ENCODE measurements around the gene MZT2A. TPM values are rescaled to one million over a fixed set of nuclear protein-coding genes. Genes with fewer than 3 reads are reported as not detected.
"Not testable (repeated sequence)": the region's sequence is repeated elsewhere in the genome, so short reads cannot be mapped to it uniquely, and the experiment has no call there.

Gene MZT2A
- total RNA-seq = 10 to 100 TPM; 43.3 to 59.8 TPM
- 10 to 100 TPM; 44.8 to 70.9 TPM for polyA plus RNA-seq
- long read RNA-seq, donor 1, transcript MZT2A-204 (4 exons, 980 nt) = major isoform, 5 of 8 reads
- long read RNA-seq, donor 1, partial matches to known transcripts = 2 of 8 reads
- long read RNA-seq, donor 1, other reads (novel, unspliced or antisense) = 1 of 8 reads
- long read RNA-seq, donor 2, transcript MZT2A-201 (3 exons, 624 nt) = major isoform, 18 of 35 reads
- long read RNA-seq, donor 2, partial matches to known transcripts = 10 of 35 reads
- long read RNA-seq, donor 2, other reads (novel, unspliced or antisense) = 5 of 35 reads

GRCh38 chr2:131492015-131492417 lies at the start of gene MZT2A:
Gene MZT2A (minus strand): TSS chr2:131492397. CDS start chr2:131492376, 21 bp downstream.
- WGBS, 2 donors = 1 to 4% methylated on average over 24 to 53 of the region's 53 CpGs

GRCh38 chr2:131538856-131539255 lies 46.7 kb upstream of the MZT2A start:
- H3K4me1 ChIP-seq (ENCODE audit: control insufficient read depth in 1 of 2, insufficient read depth in 2 of 2, low read length in 2 of 2); H3K27ac ChIP-seq (ENCODE audit: low read depth in 1 of 2, low read length in 2 of 2); H3K4me3 ChIP-seq (ENCODE audit: low read length in 2 of 2); intact Hi-C loops (cut with DNase I); H3K36me3 ChIP-seq (ENCODE audit: control insufficient read depth in 1 of 2, insufficient read depth in 2 of 2, low read length in 1 of 2); ATAC-seq (ENCODE audit: low FRiP score); H3K9me3 ChIP-seq (ENCODE audit: control insufficient read depth, low read length); H3K27me3 ChIP-seq (ENCODE audit: control insufficient read depth in 1 of 2, insufficient read depth in 2 of 2, low read length in 1 of 2): not testable (repeated sequence)
- WGBS, 2 donors = 90 to 93% methylated on average over 13 of the region's 13 CpGs
- DNase-seq = peak in 1 of 2 donors; percentile 36

More at GRCh38 chr2:131492015-131492417, at the start of gene MZT2A:
- H3K27me3 ChIP-seq (ENCODE audit: control insufficient read depth in 1 of 2, insufficient read depth in 2 of 2, low read length in 1 of 2); H3K9me3 ChIP-seq (ENCODE audit: control insufficient read depth, low read length); DNase-seq; H3K4me1 ChIP-seq (ENCODE audit: control insufficient read depth in 1 of 2, insufficient read depth in 2 of 2, low read length in 2 of 2); H3K36me3 ChIP-seq (ENCODE audit: control insufficient read depth in 1 of 2, insufficient read depth in 2 of 2, low read length in 1 of 2); ATAC-seq (ENCODE audit: low FRiP score): not testable (repeated sequence)
- H3K27ac ChIP-seq (ENCODE audit: low read depth in 1 of 2, low read length in 2 of 2) = peak within 1 kb of the TSS in 1 of 2 donors; percentile 60
- H3K4me3 ChIP-seq (ENCODE audit: low read length in 2 of 2) = peak within 1 kb of the TSS; percentile 68 to 80
- intact Hi-C loops (cut with DNase I) = loop anchor here in 1 of 2 donors (10.0 kb wide), 1 partner anchor 387 kb away; the partner anchor contains the start of gene PLEKHB2

GRCh38 chr2:131536841-131537240 lies 44.6 kb upstream of the MZT2A start:
- H3K36me3 ChIP-seq (ENCODE audit: control insufficient read depth in 1 of 2, insufficient read depth in 2 of 2, low read length in 1 of 2); H3K4me3 ChIP-seq (ENCODE audit: low read length in 2 of 2); H3K27me3 ChIP-seq (ENCODE audit: control insufficient read depth in 1 of 2, insufficient read depth in 2 of 2, low read length in 1 of 2); H3K4me1 ChIP-seq (ENCODE audit: control insufficient read depth in 1 of 2, insufficient read depth in 2 of 2, low read length in 2 of 2); H3K9me3 ChIP-seq (ENCODE audit: control insufficient read depth, low read length); intact Hi-C loops (cut with DNase I); H3K27ac ChIP-seq (ENCODE audit: low read depth in 1 of 2, low read length in 2 of 2): not testable (repeated sequence)
- DNase-seq (peak in 1 of 2 donors; percentile 60), ATAC-seq (ENCODE audit: low FRiP score) (peak; percentile 16)
- 94% methylated on average over 13 to 14 of the region's 14 CpGs for WGBS, 2 donors

GRCh38 chr2:131535951-131536826 lies 44.0 kb upstream of the MZT2A start:
- H3K27me3 ChIP-seq (ENCODE audit: control insufficient read depth in 1 of 2, insufficient read depth in 2 of 2, low read length in 1 of 2); H3K27ac ChIP-seq (ENCODE audit: low read depth in 1 of 2, low read length in 2 of 2); H3K4me3 ChIP-seq (ENCODE audit: low read length in 2 of 2); H3K36me3 ChIP-seq (ENCODE audit: control insufficient read depth in 1 of 2, insufficient read depth in 2 of 2, low read length in 1 of 2); ATAC-seq (ENCODE audit: low FRiP score); intact Hi-C loops (cut with DNase I); H3K4me1 ChIP-seq (ENCODE audit: control insufficient read depth in 1 of 2, insufficient read depth in 2 of 2, low read length in 2 of 2); H3K9me3 ChIP-seq (ENCODE audit: control insufficient read depth, low read length): not testable (repeated sequence)
- 78 to 82% methylated on average over 18 to 21 of the region's 21 CpGs for WGBS, 2 donors
- peak in 1 of 2 donors; percentile 73 for DNase-seq

- Histone ChIP-seq H3K9me3 (ENCODE audit: control insufficient read depth, low read length) (no peaks in the 10 kb centered on the region), H3K27ac (ENCODE audit: low read depth in 1 of 2, low read length in 2 of 2) (no peak overlapping the region), H3K4me1 (ENCODE audit: control insufficient read depth in 1 of 2, insufficient read depth in 2 of 2, low read length in 2 of 2) (no peaks in the 10 kb centered on the region), H3K4me3 (ENCODE audit: low read length in 2 of 2) (no peak overlapping the region), H3K36me3 (ENCODE audit: control insufficient read depth in 1 of 2, insufficient read depth in 2 of 2, low read length in 1 of 2) (no peaks in the 10 kb centered on the region), H3K27me3 (ENCODE audit: control insufficient read depth in 1 of 2, insufficient read depth in 2 of 2, low read length in 1 of 2) (no peaks in the 10 kb centered on the region)
- ATAC-seq (ENCODE audit: low FRiP score) (no peak), DNase-seq (peak in 1 of 2 donors; percentile 39)
- 63 to 69% methylated on average over 4 of the region's 4 CpGs for WGBS, 2 donors
- intact Hi-C loops (cut with DNase I) = no loop called here
These were observed 43.3 kb upstream of the MZT2A start for GRCh38 chr2:131535526-131535925.

GRCh38 chr2:131534965-131535364 lies 42.8 kb upstream of the MZT2A start:
- H3K36me3 ChIP-seq (ENCODE audit: control insufficient read depth in 1 of 2, insufficient read depth in 2 of 2, low read length in 1 of 2); H3K4me3 ChIP-seq (ENCODE audit: low read length in 2 of 2); ATAC-seq (ENCODE audit: low FRiP score); intact Hi-C loops (cut with DNase I); H3K9me3 ChIP-seq (ENCODE audit: control insufficient read depth, low read length); H3K4me1 ChIP-seq (ENCODE audit: control insufficient read depth in 1 of 2, insufficient read depth in 2 of 2, low read length in 2 of 2); H3K27me3 ChIP-seq (ENCODE audit: control insufficient read depth in 1 of 2, insufficient read depth in 2 of 2, low read length in 1 of 2); H3K27ac ChIP-seq (ENCODE audit: low read depth in 1 of 2, low read length in 2 of 2): not testable (repeated sequence)
- 87 to 89% methylated on average over 11 of the region's 11 CpGs for WGBS, 2 donors
- DNase-seq = peak in 1 of 2 donors; percentile 36

GRCh38 chr2:131534317-131534672 lies 42.1 kb upstream of the MZT2A start:
- DNase-seq = peak in 1 of 2 donors; percentile 33
- H3K27ac ChIP-seq (ENCODE audit: low read depth in 1 of 2, low read length in 2 of 2); ATAC-seq (ENCODE audit: low FRiP score); H3K4me1 ChIP-seq (ENCODE audit: control insufficient read depth in 1 of 2, insufficient read depth in 2 of 2, low read length in 2 of 2); H3K9me3 ChIP-seq (ENCODE audit: control insufficient read depth, low read length); intact Hi-C loops (cut with DNase I); H3K4me3 ChIP-seq (ENCODE audit: low read length in 2 of 2); H3K36me3 ChIP-seq (ENCODE audit: control insufficient read depth in 1 of 2, insufficient read depth in 2 of 2, low read length in 1 of 2); H3K27me3 ChIP-seq (ENCODE audit: control insufficient read depth in 1 of 2, insufficient read depth in 2 of 2, low read length in 1 of 2): not testable (repeated sequence)
- 84 to 85% methylated on average over 9 to 11 of the region's 13 CpGs for WGBS, 2 donors

- 86 to 87% methylated on average over 7 to 16 of the region's 17 CpGs for WGBS, 2 donors
These were observed 41.6 kb upstream of the MZT2A start for GRCh38 chr2:131533609-131534316.

More at GRCh38 chr2:131533609-131534316, 41.6 kb upstream of the MZT2A start:
- intact Hi-C loops (cut with DNase I); H3K27ac ChIP-seq (ENCODE audit: low read depth in 1 of 2, low read length in 2 of 2); H3K4me1 ChIP-seq (ENCODE audit: control insufficient read depth in 1 of 2, insufficient read depth in 2 of 2, low read length in 2 of 2); H3K36me3 ChIP-seq (ENCODE audit: control insufficient read depth in 1 of 2, insufficient read depth in 2 of 2, low read length in 1 of 2); H3K9me3 ChIP-seq (ENCODE audit: control insufficient read depth, low read length); H3K27me3 ChIP-seq (ENCODE audit: control insufficient read depth in 1 of 2, insufficient read depth in 2 of 2, low read length in 1 of 2); H3K4me3 ChIP-seq (ENCODE audit: low read length in 2 of 2); ATAC-seq (ENCODE audit: low FRiP score): not testable (repeated sequence)
- DNase-seq = peak in 1 of 2 donors; percentile 52

All from aorta (tissue), 5 donors.